NCI-H82 treated with DMSO at 0.1 percent for 48 hours (cell line): Measurements from ENCODE around the gene ZBTB48.
A peak's percentile ranks its signal among the peaks of the same experiment; 100 is the strongest.
"Not testable (repeated sequence)": the region's sequence is repeated elsewhere in the genome, so short reads cannot be mapped to it uniquely, and the experiment has no call there.

ENCODE experiments used
- DNase-seq: peaks from one replicate; lab custom pipeline; 2025; ENCODE audit not compliant: unreplicated experiment; lab: John Stamatoyannopoulos, UW

ZBTB48 gene

DNA sequence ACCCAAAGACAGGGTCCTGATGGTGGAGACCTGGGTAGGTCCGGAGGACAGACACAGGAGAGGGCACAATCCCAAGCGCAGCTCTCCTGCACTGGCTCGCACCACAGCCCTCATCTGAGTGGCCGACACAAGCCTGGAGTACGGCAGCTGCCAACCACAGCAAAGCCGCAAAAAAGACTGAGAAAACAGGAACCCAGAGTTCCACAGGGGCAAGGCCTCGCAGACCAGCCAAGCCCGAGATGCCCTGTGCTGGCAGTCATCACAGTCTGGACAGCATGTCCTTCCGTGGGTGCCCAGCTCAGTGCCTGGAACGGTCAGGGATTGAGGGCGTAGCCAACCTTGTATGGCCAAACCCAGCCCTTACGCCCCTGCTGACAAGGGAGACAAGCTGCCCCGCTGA, 11.4 kb downstream of the ZBTB48 start:
- DNase-seq: no peak

DNA sequence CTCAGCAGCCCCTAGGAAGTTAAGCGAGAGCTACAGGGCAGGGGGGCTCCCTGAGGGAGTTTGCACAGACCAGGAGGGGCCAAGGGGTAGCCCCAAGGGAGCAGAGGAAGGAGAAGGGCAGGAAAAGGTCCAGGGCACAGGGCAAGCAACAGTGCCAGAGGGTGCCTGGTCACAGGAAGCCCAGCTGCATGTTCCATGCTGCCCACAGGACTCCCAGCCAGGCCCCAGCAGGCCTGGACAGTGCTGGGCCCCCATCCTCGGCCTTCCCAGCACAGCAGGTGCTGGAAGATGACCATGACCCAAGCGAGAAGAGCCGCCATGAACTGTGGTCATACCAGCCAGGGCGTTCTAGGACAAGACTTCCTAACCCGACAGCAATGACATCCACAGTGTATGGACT, 11.8 kb downstream of the ZBTB48 start:
- no peak for DNase-seq

GRCh38 chr1:6592441-6592840, 12.6 kb downstream of the ZBTB48 start:
- DNase-seq: no peak

- DNase-seq: no peak
Measured at GRCh38 chr1:6592865-6593593, 13.2 kb downstream of the ZBTB48 start.

DNA sequence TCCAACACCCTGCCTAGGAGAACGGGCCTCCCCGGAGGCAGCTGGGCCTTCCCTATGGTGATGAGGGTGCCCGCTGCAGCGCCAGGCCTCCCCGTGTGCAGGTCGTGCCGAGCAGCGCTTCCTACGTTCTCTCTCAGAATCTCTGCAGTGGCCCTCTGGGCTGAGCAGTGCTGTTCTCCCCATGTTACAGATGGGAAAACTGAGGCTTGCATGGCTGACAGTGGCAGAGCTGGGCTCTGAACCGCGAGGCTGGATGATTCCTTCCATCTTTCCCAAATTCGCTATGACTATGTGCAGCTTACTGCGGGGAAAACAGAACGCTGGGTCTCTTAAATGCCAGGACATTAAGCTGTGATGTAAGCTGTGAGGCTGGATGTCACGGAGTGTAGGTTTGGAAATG, 14.0 kb downstream of the ZBTB48 start:
- DNase-seq: no peak

GRCh38 chr1:6594977-6595740, 15.4 kb downstream of the ZBTB48 start:
- no peak for DNase-seq

- DNase-seq: no peak
Measured at GRCh38 chr1:6596351-6596750, 16.6 kb downstream of the ZBTB48 start.

- no peak for DNase-seq
Measured at GRCh38 chr1:6596886-6597776, 17.3 kb downstream of the ZBTB48 start.

DNA sequence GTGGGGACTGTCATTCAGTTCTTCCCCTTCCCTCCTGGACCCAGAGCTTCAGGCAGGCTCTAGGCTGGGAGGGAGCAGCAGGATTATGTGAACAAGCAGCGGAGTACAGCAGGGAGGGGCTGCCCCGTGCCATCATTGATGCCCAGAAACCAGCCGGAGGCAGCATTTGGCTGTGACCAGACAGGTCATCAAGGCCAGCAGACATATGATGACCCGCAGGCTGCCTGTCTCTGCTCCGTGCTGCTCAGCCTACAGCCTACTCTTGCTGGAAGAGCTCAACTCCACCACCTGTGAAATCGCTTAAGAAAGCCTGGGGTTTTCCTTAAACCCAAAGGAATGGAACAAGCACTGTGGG, 18.0 kb downstream of the ZBTB48 start:
- DNase-seq: no peak

DNA sequence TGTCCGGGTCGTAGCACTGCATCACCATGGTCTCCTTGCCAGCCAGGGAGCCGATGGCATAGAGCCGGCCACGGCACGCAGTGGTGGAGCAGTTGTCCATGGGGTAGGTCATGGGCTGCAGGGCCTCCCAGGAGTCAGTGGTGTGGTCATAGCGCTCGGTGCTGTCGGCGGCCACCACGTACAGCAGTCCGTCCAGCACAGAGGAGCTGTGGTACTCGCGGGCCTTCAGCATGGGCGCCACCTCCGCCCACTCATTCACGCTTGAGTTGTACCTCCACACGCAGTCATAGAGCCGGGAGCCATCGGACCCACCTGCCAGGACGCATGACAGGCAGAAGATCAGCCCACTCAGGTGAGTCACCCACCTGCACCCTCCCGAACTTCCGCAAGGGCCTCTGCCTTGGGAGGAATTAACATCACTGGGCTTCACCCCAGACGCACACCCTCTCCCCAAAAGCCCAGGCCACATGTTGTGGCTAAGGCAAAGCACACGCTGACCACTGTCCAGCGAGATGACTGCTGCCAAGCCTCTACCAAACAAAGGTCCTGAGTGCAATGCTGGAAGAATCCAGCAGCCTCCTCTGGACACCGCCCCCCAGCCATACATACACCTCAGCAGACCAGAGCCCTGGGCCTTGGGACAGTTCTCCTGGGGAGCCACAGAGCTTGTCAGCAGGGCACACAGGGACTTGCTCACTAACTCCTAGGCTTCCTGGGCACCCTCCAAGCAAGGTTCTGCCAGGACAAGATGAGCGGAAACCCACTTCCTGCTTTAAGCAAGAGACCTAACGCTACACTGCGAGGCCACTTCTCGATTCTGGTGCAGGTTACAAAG, 19.6 kb downstream of the ZBTB48 start:
- DNase-seq: no peak

- DNase-seq: not testable (repeated sequence)
Measured at GRCh38 chr1:6599991-6600390, 20.2 kb downstream of the ZBTB48 start.

DNA sequence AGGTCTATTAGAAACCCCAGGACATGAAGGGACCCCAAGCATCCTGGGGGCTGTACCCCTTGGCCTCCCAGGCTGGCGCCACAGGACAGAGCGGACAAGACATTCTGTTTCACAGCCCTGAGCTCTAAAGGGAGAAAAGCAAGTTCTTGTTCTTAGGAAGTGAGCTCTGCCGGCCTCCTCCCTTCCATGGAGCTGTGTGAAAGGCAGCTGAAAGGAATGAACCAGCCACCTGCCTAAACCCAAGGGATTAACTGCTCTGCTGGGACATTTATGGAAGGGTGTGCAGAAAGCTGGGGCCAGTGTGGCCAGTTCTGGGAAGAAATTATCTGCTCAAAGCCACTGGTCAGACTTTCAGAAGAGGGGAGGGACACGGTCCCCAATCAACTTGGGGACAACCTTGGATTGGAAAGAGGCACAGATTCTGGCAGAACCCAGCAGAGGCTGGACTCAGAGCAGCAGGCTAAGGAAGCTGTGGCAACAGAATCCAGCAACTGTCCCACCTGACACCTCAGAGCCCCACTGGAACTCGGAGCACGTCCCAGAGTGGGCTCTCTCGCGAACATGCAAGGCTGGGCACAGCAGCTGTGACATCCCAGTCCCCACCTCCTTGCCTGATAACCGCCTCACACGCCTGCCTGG, 20.7 kb downstream of the ZBTB48 start:
- DNase-seq: no peak

DNA sequence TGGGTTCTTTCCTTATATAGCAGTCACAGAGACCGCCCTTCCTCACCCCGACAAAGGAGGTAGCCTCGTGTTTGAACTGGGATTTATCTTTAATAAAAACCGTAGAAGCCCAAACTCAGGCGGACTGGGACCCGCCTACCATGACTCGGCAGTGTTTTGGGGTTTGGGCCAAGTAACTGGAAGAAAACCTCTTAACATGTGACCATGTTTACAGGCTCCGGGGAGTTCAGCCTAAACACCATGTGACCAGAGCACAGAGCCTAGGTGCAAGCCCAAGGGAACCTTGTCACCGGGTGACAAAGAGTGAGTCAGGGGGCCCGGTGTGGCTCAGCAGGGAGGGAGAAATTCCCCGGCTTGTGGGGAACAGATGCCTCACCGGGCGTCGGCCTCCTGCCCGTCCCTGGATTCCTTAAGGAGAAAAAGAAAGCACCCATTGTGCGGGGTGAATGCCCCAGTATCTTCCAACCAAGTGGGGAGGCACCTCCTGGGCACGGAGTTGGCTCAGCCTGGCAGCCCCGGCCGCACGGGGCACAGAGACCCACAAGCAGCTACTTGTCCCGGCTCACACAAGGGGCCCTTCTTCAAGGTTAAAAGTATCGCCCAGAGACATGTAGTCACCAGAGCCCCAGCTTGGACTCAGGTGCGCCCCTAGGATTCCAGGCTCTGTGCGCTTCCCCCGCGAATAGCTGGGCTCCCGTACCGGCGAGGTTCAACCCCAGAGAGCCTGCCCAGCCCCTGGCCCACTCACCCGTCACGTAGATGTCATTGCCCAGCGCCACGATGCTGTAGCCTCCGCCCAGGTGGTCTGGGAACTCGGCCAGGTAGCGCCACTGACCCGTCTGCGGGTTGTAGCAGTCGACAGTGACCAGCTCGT, 21.5 kb downstream of the ZBTB48 start:
- DNase-seq: no peak

GRCh38 chr1:6601923-6602668, 22.3 kb downstream of the ZBTB48 start:
- no peak for DNase-seq

- DNase-seq: peak; percentile 25
Measured at GRCh38 chr1:6602669-6603237, 23.0 kb downstream of the ZBTB48 start, which contains the start of gene KLHL21. TSS of gene KLHL21 (minus strand) at chr1:6602869. CDS start at chr1:6602817, 52 bp downstream.

DNA sequence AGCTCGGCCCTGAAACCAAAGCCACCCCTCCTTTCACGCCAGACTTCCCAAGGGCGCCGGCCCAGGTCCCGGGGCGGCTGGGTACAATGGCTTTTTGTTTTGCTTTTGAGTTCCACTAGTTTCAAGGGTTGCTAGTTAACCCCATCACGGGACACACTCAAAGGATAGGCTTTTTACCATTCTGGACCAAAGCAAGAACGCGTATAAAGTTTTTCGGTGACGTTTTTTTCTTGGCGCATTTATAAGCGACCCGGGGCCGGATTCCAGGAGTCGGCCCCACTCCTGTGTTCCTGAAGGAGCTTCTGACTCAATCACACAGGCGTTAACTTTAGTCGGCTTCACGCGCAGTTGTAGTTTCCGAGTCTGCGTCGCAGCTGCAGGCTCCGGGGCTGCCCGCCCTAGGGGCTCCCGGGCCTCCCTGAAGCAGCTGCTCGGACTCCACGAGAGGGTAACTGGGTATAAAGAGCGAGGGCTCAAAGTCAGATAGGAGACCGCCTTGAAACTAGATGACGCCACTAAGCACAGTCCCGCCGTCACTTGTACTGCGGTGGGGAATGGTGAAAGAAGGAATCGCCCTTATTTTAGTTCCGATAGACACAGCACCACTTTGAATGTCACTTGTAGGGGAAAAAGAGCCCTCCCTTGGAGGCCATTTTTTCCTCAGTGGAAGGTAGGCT, 23.6 kb downstream of the ZBTB48 start:
- DNase-seq: no peak

DNA sequence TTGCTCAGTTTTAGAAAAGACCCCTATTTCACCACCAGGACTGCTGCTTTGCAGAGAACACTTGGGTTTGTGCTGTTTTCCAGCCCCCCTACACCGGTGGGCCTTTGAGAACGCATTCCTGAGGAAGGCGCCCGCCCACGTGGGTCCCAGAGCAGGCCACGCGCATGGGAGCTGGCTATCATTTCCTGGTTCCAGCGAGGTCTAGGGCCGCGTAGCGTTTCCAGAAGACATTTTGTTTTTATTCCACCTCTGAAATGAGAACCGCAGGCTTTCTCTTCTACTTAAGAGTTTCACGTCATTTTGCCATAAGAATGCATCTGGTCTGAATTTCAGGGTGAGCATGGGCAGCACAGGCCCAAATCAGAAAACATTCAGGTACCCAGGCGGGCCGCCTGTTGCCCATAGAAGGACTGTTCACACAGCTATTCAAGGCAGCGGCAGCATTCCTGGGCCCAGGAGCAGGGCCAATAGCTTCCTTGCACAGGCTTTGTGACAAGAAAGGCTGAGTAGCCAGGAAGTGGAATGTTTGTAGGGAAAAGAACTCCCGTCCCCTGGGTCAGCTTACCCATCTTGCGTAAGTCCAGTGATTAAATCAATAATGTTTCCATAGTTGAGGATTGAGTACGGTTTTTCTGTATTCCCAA, 24.2 kb downstream of the ZBTB48 start:
- DNase-seq: no peak
